ENCODE data around the gene FAM234A. TPM values are rescaled to one million over a fixed set of nuclear protein-coding genes. Genes with fewer than 3 reads are reported as not detected.
"Not testable (repeated sequence)": the region's sequence is repeated elsewhere in the genome, so short reads cannot be mapped to it uniquely, and the experiment has no call there.

The FAM234A gene
- total RNA-seq, 1 donor from 2014 or later = 20.7 TPM

DNA sequence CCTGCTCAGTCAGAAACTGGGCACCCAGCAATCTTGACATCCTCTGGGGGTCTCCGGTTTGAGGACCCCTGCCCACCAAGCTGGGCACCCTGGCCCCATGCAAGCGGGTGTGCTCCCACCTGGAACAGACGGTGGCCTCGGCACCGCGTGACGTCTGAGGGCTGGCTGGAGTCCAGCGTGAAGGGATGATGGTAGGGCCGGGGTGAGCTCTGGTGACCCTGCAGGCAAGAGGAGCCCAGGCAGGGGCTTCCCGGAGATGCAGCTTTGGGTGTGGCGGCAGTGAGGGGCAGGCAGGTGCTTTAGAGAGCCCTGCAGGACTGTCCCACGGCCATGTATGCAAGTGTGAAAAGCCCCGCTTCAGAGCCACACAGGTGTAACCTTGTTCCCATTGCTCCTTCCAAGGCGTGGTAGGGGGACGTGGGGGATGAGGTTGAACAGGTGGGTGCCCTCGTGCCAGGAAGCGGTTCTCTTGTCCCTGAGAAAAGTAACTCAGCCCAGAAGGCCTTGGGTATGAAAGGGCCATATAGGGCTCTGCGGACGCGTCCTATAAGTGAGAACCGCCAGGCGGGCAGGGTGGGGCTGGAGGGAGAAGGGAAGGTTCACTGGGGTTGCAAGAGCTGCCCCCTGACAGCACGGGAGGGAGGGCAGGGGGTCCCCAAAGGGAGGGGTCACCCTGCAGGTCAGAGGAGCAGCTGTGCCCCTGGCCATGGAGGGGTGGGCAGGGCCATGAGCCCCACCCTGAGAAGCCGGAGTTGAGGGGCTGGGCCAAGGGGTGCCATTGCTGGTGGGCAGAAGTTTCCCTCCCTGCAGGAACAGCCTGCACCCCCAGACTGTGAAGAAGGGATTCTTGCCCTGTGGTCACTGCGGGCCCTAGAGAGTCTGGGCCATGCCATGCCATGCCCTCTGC, 31.9 kb downstream of the FAM234A start:
- no peak for DNase-seq

DNA sequence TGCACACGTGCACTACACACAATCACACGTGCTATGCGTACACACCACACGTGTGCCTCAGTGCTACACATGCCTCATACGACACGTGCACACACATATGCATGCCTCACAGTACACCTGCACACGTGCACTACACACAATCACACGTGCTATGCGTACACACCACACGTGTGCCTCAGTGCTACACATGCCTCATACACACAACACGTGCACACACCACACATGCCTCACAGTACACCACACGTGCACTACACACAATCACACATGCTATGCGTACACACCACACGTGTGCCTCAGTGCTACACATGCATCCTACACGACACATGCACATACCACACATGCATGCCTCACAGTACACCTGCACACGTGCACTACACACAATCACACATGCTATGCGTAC, 32.9 kb downstream of the FAM234A start:
- DNase-seq = not testable (repeated sequence)

DNA sequence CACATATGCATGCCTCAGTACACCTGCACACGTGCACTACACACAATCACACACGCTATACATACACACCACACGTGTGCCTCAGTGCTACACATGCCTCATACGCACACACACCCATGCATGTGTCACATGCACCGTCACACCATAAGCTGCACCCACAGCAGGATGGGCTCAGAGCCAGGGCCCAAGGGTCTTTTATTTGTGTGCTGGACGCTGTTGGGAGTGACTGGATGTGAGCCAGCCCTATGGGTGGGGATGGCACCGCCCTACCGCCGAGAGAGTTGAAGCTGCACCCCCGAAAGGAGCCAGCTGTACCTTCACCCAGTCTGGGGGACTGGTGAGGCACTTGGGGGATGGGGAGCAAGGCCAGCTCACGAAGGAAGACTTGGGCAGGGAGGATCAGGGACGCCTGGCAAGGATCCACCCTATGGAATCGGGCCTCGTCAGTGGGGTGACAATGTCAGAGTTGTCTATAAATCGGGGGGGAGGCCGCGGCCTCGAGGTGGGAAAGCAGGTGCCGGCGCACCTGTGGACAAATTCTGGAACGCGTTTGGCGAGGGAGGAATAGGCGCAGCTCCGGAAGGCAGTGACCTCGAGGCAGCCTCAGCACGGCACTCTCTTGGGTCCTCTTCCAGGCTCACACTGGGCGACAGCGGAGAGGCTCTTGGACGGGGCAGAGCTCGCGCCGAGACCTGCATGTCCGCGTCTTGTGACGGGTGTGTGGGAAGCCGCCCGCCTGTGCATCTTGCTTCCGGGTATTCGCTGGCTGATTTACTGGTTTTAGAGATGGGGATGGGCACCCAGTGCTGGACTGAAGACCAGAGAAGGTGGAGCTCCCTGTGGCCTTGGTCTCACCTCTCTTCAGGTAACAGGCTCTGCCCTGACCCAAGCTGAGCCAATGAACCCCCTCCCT, 33.8 kb downstream of the FAM234A start:
- DNase-seq = no peak

DNA sequence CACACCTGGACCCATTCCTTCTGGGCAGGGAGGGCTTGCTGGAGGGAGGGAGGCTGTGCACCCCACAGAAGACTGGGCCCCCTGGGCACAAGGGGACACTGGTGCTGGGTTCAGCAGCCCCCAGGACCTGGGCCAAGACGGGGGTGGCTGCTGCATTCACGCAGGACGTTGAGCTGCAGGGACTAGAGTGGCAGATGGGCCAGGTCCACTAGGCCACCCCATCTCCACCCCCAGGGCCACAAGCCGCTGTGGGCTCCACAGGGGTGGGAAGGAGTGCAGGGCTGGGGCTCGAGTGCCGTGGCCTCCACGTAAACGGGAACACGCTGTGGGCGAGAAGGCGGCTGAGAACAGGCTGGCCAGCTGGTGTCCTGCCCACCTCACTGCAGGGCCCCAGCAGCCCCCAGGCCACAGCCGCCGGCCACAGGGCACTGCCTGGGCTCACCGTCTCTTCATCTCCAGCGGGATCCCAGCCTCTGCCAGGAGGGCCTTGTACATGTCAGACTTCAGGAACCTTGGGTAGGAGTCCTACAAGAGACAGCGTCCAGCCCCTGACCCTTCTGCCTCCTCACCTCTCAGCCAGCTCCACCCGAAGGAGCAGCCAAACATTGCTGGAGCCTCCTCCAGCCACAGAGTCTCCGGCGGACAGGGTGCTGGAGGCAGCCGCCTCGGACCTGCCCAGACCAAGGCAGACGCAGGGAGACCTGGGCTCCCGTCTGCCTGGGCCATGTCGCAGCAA, 34.6 kb downstream of the FAM234A start:
- no peak for DNase-seq

DNA sequence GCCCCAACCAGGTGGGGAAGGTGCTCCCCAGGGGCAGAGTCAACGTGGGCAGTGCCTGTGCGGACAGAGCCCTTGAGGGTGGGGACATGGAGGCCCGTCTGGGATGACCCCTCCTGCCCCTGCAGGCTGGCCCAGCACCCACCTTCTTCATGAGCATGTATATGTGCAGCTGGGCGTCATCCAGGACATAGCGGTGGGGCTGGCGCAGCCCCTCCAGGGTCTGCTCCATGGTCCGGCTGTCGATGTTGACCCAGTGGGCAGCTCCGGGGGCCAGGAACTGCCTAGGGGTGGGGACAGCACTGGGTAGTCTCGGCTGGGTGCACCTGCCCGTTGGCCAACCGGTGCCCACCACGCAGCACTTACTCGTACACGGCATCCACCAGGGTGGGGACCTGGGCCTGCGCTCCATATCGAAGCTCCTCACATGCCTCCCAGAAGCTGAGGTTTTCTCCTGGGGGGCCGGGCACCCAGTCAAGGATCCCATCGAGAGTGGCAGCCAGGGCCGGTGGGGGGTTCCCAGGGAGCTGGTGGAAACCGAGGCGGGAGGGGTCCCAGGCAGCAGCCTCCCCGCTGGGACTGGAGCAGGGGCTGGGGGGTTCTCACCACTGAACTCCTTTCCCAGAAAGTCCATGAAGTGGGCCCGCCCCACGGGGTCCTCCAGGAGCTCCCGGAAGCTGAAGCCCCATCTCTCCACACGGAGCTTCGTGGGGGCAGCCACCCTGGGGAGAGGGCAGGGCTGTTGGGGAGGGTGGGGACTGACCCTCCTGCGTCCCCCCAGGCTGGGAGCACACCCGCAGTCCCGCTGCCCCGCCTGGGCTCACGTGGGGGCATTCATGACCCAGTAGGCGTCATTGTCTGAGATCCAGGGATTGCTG, 36.0 kb downstream of the FAM234A start:
- no peak for DNase-seq

DNA sequence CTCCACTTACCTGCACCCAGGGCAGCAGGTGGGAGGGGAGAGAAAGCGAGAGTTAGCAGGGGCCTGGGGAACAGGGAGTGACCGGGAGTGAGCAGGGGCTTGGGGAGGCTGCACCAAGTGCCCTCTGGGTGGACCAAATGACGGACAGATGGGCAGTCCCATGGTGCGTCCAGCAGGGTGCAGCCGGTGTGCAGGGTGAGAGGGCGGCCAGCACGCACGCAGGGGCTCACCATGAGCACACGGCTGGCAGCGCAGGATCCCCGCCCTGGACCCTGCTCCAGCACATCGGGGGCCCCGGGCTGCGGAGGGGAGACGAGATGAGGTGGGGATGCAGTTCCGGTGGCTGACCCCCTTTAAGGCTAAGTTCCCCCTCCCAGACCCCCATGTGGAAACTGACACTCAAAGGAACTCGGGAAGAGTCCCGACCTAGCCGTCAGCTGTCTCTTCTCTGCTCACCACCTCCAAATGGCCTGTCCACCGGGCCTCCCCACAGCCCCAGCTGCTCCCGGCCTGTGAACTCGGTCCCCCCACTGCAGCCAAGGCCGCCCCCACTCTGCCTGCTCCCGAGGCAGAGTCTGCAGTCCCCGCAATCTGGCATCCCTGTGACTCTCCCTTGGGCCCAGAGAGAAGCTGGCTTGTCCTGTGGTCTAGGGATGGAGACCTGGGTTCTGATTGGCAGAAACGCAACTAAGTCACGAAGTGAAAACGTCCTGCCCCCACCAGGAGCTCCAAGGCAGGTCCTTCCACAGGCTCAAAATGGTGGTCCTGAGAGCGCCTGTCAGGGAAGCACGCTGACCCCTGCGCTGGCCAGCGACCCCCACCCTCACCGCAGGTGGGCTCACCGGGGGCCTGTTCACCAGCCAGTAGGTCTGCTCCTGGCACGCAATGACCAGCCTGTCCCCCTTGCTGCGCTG, 38.3 kb downstream of the FAM234A start:
- no peak for DNase-seq

DNA sequence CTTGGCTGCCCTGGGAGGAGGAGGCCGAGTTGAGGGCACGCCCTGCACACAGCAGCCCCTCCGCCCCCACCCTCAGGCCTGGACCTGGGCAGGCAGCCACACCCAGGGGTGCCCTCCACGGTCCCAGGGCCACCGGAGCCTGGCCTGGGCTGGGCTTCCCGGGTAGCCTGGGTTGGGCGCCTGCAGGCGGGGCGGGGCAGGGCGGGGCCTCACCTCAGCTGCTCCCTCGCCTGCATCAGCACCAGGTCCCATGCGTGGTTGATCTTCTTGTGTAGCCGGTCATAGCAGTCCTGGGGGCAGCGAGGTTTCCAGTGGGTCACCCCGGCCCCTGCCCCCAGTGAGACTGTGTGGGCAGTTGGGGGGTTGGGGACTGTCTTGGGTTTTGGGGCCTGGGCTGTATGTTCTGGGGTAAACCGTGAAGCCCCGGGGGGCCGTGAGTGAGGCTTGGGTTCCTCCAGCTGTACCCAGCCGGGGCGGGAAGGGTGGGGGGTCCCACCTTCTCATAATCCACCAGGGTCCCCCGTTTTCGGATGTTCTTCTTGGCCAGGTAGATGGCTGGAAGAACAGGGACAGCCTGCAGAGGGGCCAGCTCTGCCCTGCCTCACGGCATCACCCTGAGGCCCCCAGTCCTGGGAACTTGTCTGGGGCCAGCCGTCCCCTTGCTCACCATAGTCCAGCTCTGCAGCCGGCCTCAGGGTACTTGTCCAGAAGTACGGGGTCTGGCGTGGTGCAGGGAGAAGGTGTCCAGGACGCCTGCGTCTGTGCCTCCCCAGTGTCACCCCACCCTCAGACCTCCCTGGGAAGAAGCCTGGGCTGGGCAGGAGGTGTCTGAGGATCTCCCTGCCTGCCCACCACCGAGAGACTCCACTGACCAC, 39.2 kb downstream of the FAM234A start:
- no peak for DNase-seq

DNA sequence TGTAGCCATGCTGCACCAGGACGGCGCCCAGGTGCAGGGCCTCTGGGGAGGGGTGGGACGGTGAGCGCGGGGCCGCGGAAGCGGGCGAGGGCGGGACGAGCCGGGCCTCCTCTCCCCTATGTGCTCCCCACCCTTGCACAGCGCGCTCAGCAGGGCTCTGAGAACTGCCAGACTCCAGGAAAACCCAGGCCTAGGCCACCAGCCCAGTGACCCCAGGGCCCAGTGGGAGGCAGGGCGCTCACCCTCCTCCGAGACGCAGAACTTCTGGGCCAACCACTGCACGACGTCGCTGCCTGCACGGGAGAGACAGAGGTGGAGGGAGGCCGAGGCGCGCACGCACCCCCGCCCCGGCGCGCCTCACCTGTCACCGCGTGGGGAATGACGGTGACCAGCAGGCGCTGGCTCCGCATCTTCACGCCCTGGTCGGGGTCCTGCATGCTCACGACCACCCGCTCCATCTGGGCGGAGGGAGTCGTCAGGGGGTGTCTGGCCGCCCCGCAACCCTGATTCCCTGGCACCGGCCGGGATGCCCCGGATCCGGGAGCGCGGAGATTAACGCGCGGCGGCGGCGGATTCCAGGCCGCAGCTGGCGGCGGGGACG, 40.5 kb downstream of the FAM234A start:
- DNase-seq = no peak

DNA sequence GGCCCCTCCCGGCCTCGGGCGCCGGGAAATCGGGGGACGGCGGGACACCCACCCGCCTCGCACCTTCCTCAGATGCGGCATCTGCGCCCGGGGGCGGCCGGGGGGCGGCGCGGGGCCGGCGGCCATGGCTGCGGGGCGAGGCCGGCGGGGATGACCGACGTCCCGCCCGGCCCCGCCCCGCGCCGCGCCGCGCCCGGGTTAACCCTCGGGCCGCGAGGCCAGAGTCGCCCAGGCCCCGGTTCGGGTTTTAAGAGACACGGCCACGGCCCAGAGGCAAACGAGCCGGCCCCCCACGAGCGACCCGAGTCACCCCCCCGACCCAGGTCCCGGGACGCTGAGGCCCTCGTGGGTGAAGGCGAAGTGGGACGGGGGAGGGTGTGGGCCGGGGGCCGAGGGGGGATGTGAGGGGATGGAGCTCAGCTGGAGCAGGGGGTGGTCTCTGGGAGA, 41.2 kb downstream of the FAM234A start, which contains the start of gene RGS11:
Gene RGS11, minus strand, starts transcription at position 159 of the 447 bp plus-strand sequence. Its CDS starts 33 bp downstream, at position 126.
- no peak for DNase-seq

DNA sequence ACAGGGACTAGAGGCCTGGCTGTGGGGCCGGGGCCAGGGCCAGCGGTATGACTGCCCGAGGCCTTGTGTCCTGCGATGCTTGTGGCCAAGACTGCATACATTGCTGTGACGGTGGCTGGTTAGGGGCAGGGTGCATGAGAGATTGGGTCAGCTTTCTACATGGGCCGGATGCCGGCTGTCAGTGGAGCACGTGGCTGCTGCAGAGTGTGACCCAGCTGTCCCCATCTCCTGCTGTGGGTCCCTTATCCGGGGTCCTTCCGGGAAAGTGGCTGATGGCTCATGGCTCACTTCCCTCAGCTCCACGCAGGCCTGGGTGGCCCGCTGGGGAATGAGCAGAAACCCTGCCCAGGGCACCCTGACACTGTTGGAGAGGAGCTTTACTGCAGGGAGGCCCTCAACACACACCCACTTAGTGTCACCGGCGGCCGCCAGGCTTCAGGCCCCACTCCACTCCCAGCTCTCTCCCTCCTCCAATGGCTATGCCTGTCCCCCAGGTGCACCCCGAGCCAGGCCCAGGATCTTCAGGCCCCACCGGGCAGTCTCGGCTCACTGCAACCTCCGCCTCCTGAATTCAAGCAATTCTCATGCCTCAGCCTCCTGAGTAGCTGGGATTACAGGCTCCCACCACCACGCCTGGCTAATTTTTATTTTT, 41.9 kb downstream of the FAM234A start:
- no peak for DNase-seq

DNA sequence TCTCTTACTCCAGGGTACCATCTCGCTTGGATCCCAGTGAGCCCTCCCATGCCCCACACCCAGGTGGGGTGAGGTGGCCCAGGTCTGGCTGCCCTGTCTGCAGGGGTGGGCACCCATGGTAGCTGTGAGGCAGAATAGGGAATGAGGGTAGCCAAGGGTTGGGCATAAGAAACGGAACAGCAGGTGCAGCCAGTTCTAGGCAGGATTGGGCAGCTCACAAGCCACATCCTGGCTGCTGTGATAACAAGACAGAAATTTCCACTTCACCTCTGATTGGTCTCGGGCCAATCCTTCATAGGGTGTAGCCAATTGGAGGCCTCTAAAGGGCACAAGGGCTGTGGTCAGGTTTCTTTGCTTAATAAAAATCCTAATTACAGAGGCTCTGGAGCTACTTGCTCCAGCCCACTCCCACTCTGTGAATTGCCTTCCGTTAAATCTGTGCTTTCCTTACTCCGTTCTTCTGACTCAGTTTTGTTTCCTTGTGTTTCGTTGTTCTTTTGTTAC, 44.3 kb downstream of the FAM234A start:
- DNase-seq = no peak

DNA sequence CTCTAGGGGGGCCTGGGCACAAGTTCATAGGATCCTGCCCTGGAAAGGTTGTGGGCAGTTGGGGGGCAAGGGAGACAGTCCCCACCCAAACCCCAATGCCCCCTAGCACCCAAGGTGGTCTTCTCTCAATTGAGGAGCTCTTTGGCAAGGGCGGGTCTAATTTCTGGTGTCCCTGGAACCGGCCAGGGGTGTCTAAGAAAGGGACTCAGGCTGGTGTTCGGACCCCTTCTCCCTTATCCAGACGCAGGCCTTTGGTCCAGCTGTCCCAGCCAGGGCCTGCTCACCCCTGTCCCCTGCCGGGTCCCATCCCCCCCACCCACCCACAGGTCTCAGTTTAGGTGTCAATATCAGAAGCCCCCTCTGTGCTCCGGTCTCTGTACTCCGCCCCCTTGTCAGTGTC, 44.9 kb downstream of the FAM234A start:
- no peak for DNase-seq

DNA sequence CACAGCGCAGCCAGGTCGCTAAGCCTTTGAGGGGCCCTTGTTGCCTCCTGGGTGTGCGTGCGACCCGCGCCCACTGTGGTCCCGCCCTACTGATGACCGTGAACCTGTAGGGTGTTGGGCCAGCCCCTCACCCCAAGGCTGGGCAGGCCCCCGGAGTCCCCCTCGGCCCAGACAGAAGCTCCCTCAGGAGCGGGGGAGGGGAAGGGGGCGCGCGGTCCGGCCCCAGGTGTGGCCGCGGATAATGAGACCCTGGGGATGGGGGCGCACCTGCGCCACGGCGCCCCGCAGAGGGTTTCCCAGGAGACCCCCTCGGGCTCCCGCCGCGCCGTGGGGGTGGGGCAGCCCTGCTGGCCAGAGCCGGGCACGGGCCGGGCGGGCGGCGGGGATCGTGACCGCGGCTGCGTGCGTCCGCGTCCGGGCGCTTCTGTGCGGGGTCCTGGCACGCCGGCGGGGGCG, 45.4 kb downstream of the FAM234A start:
- DNase-seq = no peak

DNA sequence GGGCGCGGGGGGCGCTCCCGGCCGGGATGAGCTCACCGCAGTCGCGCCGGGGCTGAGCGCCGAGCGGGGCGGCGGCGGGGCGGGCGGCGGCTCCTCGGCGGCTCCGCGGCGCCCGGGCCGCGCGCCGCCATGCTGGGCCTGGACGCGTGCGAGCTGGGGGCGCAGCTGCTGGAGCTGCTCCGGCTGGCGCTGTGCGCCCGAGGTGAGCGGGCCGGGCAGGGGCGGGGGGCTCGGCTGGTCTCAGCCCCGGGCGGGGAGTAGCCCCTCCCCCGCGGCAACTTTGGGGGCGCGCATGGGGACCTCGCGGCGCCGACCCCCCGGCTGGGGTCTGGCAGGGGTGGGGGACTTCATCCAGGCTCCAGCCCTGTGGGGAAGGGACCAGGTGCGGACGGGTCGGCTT, 45.9 kb downstream of the FAM234A start, which contains the start of gene ARHGDIG:
Gene ARHGDIG, plus strand, starts transcription at position 40 of the 400 bp plus-strand sequence. Its CDS starts 90 bp downstream, at position 130.
- DNase-seq = no peak

DNA sequence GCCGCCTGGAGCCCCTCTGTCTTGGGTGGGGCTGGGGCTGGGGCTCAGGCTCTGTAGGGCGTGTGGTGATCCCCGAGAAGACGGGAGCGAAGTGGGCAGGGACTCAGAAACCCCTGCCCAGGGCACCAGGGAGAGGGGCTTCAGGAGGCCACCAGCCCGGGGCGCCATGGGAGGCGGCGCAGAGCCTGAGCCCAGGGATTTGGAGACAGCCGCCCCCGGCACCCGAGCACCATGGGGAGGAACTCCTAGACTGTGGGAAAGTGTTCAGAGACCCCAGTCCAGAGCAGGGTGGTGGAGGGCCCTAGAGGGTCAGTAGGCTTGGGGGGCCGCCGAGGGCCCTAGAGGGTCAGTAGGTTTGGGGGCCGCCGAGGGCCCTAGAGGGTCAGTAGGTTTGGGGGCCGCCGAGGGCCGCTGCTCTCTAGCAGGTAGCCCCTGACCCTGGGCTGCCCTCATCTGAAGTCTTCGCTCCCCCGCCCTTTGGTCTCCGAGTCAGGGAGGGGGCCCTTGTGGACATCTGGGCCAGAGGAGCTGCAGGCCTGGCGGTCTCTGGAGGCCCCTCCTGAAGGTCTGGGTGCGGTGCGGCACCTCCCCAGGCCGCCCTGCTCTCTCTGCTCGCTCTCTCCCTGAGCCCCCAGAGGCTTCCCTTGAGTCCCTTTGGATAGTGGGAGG, 46.5 kb downstream of the FAM234A start:
- DNase-seq = no peak

DNA sequence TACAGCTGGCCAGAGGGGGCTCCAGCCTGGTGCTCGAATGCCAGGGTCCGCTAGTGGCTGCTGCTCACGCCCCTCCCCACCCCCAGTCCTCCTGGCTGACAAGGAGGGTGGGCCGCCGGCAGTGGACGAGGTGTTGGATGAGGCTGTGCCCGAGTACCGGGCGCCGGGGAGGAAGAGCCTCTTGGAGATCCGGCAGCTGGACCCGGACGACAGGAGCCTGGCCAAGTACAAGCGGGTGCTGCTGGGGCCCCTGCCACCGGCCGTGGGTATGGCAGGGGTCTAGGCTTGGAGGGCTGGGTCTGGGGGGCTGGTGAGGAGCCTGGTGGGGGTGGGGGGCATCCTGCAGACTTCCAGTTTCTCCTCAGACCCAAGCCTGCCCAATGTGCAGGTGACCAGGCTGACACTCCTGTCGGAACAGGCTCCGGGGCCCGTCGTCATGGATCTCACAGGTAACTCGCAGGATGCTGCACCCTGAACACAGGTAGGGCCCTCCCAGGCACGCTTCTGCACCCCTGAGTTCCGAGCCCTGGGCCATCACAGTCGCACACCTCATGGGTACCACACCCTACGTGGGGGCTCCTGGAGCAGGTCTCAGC, 47.1 kb downstream of the FAM234A start:
- no peak for DNase-seq

DNA sequence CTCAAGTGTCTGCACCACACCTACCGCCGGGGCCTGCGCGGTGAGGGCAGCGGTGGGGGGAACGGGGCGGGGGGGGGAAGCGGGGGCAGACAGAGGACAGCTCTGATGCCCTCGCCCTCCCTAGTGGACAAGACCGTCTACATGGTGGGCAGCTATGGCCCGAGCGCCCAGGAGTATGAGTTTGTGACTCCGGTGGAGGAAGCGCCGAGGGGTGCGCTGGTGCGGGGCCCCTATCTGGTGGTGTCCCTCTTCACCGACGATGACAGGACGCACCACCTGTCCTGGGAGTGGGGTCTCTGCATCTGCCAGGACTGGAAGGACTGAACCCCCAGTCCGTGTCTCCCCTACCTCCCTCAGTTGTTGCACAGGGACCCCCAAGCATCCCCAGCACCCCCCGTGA, 47.9 kb downstream of the FAM234A start:
- no peak for DNase-seq

Measured in occipital lobe (tissue), 2 donors.